Panc1 (cell line): Measurements from ENCODE around the gene IRGQ.

ENCODE experiments used
- POLR2AphosphoS5 ChIP-seq: IDR thresholded peaks from 2 replicates; pipeline ENCODE4 v1.6.1; 2012; ENCODE audit warnings: mild to moderate bottlenecking, low read depth, low read length, moderate library complexity
- SIN3A ChIP-seq: IDR thresholded peaks from 2 replicates; pipeline ENCODE4 v1.6.1; 2012; ENCODE audit warnings: low read depth, mild to moderate bottlenecking, low read length, moderate library complexity, borderline replicate concordance; ENCODE audit not compliant: insufficient read depth
- TF ChIP-seq, protein P1 (sequence below): fragments of 450-650 bp; IDR thresholded peaks from 2 replicates; pipeline ENCODE4 v1.5.1; 2017; ENCODE audit warnings: mild to moderate bottlenecking

DNA sequence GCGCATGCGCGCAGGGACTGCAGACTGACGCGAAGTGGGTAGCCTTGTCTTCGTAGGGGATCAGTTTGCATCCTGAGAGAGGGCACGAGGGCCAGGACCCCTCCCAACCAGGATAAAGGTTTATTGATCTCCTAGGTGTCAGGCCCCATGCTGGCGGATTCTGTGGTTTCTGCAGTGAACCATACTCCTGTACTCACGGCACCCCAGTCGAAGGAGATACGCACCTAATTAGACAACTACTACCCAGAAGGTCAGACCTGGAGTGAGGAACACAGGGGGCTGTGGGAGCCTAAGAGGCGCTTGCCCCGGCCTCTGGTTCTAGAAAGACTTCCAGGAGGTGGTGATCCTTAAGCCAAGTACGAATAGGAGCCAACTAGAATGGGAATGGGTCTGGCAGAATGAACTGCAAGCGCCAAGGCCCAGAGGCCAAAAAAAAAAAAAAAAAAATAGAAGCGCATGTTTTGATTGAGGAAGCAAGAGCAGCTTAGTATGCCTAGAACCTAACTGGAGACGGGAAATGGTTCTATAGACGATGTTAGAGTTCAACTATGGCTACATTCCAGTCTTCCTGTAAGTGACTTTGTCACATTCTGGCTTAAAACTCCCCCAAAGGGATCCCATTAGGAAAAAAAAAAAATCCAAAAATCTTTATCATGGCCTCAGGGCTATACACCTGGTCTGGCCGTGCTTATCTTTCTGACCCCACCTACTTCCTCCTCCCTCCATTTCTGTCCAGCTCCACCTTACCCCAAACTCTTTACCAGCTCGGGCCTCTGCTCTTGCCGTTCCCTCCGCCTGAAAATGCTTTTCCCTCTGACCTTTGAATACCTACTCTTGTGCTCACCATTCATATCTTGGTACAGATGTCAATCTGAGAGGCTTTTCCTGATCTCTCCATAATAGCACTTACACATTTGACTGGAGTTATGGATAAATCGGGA, 24.4 kb upstream of the IRGQ start:
- TF ChIP-seq POLR2AphosphoS5 (no peak), SIN3A (no peak)
- TF ChIP-seq, protein P1, sequence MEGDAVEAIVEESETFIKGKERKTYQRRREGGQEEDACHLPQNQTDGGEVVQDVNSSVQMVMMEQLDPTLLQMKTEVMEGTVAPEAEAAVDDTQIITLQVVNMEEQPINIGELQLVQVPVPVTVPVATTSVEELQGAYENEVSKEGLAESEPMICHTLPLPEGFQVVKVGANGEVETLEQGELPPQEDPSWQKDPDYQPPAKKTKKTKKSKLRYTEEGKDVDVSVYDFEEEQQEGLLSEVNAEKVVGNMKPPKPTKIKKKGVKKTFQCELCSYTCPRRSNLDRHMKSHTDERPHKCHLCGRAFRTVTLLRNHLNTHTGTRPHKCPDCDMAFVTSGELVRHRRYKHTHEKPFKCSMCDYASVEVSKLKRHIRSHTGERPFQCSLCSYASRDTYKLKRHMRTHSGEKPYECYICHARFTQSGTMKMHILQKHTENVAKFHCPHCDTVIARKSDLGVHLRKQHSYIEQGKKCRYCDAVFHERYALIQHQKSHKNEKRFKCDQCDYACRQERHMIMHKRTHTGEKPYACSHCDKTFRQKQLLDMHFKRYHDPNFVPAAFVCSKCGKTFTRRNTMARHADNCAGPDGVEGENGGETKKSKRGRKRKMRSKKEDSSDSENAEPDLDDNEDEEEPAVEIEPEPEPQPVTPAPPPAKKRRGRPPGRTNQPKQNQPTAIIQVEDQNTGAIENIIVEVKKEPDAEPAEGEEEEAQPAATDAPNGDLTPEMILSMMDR, result no peak
